AG08396 (cell line): ENCODE measurements around the gene GLRA2.

Source experiments
- DNase-seq: peaks from one replicate; pipeline ENCODE4 v3.0.0; 2012; ENCODE audit warnings: low spot score, mixed read lengths

GLRA2 gene

GRCh38 chrX:14700982-14701381 lies 171.6 kb downstream of the GLRA2 start:
- DNase-seq: no peak

GRCh38 chrX:14702145-14702544 lies 172.8 kb downstream of the GLRA2 start:
- no peak for DNase-seq

GRCh38 chrX:14712096-14712495 lies 182.8 kb downstream of the GLRA2 start:
- DNase-seq: no peak

- no peak for DNase-seq
Measured at GRCh38 chrX:14717949-14718348, 188.6 kb downstream of the GLRA2 start.

GRCh38 chrX:14718403-14718802 lies 189.1 kb downstream of the GLRA2 start:
- no peak for DNase-seq

- DNase-seq: no peak
Measured at GRCh38 chrX:14729058-14729457, 199.7 kb downstream of the GLRA2 start.

- no peak for DNase-seq
Measured at GRCh38 chrX:14738643-14739042, 209.3 kb downstream of the GLRA2 start.

GRCh38 chrX:14753441-14753840 lies 224.1 kb downstream of the GLRA2 start:
- DNase-seq: no peak

- no peak for DNase-seq
Measured at GRCh38 chrX:14758029-14758491, 228.7 kb downstream of the GLRA2 start.

GRCh38 chrX:14775416-14775815 lies 246.1 kb downstream of the GLRA2 start:
- no peak for DNase-seq

- no peak for DNase-seq
Measured at GRCh38 chrX:14776901-14777300, 247.6 kb downstream of the GLRA2 start.

- DNase-seq: no peak
Measured at GRCh38 chrX:14777525-14777924, 248.2 kb downstream of the GLRA2 start.

GRCh38 chrX:14779580-14779979 lies 250.2 kb downstream of the GLRA2 start:
- DNase-seq: no peak
